NCI-H2196 (cell line): ENCODE data around the gene KLHL17.
"Not testable (repeated sequence)": the region's sequence is repeated elsewhere in the genome, so short reads cannot be mapped to it uniquely, and the experiment has no call there.

Experiments used
- DNase-seq: peaks from one replicate; lab custom pipeline; 2025; ENCODE audit not compliant: unreplicated experiment; lab: John Stamatoyannopoulos, UW

The KLHL17 gene

GRCh38 chr1:935751-936231 is 24.6 kb upstream of the KLHL17 start:
- DNase-seq = peak; percentile 17

GRCh38 chr1:936348-937264 is 23.8 kb upstream of the KLHL17 start:
- DNase-seq = no peak

- DNase-seq = no peak
Observed at GRCh38 chr1:937521-937920, 22.9 kb upstream of the KLHL17 start.

GRCh38 chr1:938088-938683 is 22.2 kb upstream of the KLHL17 start:
- no peak for DNase-seq

- no peak for DNase-seq
Observed at GRCh38 chr1:938711-939489, 21.5 kb upstream of the KLHL17 start.

- DNase-seq = no peak
Observed at GRCh38 chr1:939511-940106, 20.8 kb upstream of the KLHL17 start.

- peak; percentile 66 for DNase-seq
Observed at GRCh38 chr1:940107-941014, 20.0 kb upstream of the KLHL17 start.

- DNase-seq = no peak
Observed at GRCh38 chr1:941015-941587, 19.3 kb upstream of the KLHL17 start.

- peak; percentile 96 for DNase-seq
Observed at GRCh38 chr1:941588-942383, 18.6 kb upstream of the KLHL17 start.

- DNase-seq = no peak
Observed at GRCh38 chr1:942411-942821, 18.0 kb upstream of the KLHL17 start.

- DNase-seq = no peak
Observed at GRCh38 chr1:942864-943533, 17.4 kb upstream of the KLHL17 start.

GRCh38 chr1:943545-944340 is 16.6 kb upstream of the KLHL17 start:
- no peak for DNase-seq

- DNase-seq = no peak
Observed at GRCh38 chr1:944341-945325, 15.8 kb upstream of the KLHL17 start.

GRCh38 chr1:945688-946556 is 14.5 kb upstream of the KLHL17 start:
- DNase-seq = no peak

- DNase-seq = not testable (repeated sequence)
Observed at GRCh38 chr1:946811-947210, 13.6 kb upstream of the KLHL17 start.
